Thyroid gland (tissue), 4 donors: Measurements from ENCODE around the gene RPAP2.

Source experiments
- POLR2A ChIP-seq, 2 donors: fragments of 450-650 bp; IDR thresholded peaks; one replicate each; pipeline ENCODE4 v1.6.1; 2017; ENCODE audit warnings: antibody characterized with exemption in 2 of 2, mild to moderate bottlenecking in 2 of 2, moderate library complexity in 1 of 2
- TF ChIP-seq, protein P1 (sequence below), 6 experiments: fragments of 200-600 bp in 3 of 6; fragments of 450-650 bp in 3 of 6; sonication (generic) in 3 of 6; IDR thresholded peaks; one replicate each; pipeline ENCODE4 v1.5.1; 2016 to 2019; ENCODE audit warnings: antibody characterized with exemption in 6 of 6, mild to moderate bottlenecking in 2 of 6, inconsistent platforms in 1 of 6, moderate library complexity in 1 of 6

DNA sequence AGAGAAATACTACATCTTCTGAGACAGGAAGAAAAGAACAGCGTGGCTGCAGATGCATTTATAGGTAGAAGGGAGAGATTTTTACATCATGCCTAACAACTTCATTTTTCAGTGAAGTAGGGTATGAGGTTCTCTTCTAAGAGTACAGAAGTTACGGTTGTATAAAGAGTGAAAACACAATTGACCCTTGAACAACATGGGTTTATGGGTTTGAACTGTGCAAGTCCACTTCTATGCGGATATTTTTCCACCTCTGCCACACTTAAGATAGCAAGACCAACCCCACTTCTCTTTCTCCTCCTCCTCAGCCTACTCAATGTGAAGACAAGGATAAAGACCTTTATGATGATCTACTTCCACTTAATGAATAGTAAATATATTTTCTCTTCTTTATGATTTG, 64.5 kb downstream of the RPAP2 start:
- TF ChIP-seq, protein P1, sequence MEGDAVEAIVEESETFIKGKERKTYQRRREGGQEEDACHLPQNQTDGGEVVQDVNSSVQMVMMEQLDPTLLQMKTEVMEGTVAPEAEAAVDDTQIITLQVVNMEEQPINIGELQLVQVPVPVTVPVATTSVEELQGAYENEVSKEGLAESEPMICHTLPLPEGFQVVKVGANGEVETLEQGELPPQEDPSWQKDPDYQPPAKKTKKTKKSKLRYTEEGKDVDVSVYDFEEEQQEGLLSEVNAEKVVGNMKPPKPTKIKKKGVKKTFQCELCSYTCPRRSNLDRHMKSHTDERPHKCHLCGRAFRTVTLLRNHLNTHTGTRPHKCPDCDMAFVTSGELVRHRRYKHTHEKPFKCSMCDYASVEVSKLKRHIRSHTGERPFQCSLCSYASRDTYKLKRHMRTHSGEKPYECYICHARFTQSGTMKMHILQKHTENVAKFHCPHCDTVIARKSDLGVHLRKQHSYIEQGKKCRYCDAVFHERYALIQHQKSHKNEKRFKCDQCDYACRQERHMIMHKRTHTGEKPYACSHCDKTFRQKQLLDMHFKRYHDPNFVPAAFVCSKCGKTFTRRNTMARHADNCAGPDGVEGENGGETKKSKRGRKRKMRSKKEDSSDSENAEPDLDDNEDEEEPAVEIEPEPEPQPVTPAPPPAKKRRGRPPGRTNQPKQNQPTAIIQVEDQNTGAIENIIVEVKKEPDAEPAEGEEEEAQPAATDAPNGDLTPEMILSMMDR (IDR thresholded peaks at IDR 0.05): no peak
- TF ChIP-seq POLR2A (IDR thresholded peaks at IDR 0.05): no peak
